ENCODE results near the gene RADIL. TPM values are rescaled to one million over a fixed set of nuclear protein-coding genes. Genes with fewer than 3 reads are reported as not detected.
A peak's percentile ranks its signal among the peaks of the same experiment; 100 is the strongest.

The RADIL gene
- total RNA-seq, 2 donors from 2014 or later, result 7.7 to 16.0 TPM

DNA sequence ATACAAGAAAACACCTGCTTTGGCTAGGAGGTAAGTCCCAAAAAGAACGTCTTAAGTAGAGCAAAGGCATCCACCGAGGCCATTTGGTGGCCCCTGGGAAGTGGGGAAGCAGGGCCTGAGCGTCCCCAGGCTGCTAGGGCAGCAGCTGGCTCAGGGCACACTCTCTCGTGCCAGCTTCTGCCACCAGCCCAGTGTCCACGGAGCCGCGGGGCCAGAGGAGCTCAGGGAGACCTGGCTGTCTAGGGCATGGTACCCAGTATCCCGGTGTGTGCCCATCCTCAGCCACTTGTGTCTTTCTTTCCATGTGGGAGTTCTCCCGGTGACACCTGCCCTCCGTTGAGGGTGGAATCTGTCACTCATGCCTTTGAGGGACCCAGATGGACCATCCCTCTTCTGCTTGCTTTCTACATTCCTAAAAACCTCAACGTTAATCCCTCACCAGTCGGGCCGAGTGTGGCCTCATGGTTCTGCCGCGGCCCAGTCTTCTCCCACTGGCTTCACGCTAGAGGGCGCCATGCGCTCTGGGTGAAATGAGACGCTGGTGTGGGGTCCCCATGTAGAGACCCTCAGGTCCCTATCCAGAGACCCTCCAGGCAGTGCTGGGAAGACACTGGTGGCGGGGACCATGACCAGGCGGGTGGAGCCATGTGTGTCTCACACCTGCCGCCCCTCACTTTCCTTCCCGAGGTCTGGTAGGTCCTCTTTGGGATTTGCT, 117.6 kb downstream of the RADIL start:
- no peak overlapping the region for H3K4me3 ChIP-seq
- H3K36me3 ChIP-seq, result peaks cover 55% of the 10 kb centered on the region
- DNase-seq (ENCODE audit: low spot score), result no peak
- peaks cover 0 to 19% of the 10 kb centered on the region in 2 donors for H3K4me1 ChIP-seq
- TF ChIP-seq, protein P1, sequence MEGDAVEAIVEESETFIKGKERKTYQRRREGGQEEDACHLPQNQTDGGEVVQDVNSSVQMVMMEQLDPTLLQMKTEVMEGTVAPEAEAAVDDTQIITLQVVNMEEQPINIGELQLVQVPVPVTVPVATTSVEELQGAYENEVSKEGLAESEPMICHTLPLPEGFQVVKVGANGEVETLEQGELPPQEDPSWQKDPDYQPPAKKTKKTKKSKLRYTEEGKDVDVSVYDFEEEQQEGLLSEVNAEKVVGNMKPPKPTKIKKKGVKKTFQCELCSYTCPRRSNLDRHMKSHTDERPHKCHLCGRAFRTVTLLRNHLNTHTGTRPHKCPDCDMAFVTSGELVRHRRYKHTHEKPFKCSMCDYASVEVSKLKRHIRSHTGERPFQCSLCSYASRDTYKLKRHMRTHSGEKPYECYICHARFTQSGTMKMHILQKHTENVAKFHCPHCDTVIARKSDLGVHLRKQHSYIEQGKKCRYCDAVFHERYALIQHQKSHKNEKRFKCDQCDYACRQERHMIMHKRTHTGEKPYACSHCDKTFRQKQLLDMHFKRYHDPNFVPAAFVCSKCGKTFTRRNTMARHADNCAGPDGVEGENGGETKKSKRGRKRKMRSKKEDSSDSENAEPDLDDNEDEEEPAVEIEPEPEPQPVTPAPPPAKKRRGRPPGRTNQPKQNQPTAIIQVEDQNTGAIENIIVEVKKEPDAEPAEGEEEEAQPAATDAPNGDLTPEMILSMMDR (IDR thresholded peaks at IDR 0.05), result peak in 1 of 2 donors; percentile 28
- H3K9me3 ChIP-seq, result no peaks in the 10 kb centered on the region
- no peak overlapping the region for H3K27ac ChIP-seq
- H3K27me3 ChIP-seq, result no peaks in the 10 kb centered on the region

DNA sequence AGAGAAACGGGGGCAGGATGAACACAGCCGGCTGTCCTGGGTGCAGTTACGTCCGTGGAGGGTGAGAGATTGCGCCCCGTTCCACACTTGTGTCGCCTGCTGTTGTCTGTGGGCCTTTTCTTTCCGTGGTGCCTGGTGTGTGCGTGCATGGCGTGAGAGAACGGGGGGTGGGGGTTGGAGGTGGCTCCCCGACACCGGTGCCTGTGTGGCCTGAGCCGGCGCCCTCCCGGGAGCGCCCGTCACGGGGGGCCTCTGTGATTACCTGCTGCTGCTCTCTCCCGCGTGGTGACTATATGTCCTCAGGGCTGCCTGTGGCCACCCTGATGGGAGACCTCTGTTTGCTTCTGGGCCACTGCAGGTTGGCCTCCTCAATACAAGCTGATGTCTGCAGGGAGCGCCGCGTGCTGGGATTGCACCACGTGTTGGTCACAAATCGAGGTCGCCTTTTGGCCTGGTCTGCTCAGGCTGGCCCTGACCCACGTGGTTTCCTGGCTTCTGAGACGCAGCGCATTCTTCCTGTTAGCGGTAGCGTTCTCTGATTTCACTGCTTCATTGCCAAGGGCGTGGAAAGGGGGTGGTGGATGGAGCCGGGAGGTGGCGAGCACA, 119.0 kb downstream of the RADIL start:
- Histone ChIP-seq H3K27ac (no peak overlapping the region), H3K4me1 (peaks cover 0 to 9% of the 10 kb centered on the region in 2 donors), H3K27me3 (no peaks in the 10 kb centered on the region), H3K36me3 (peaks cover 70% of the 10 kb centered on the region), H3K9me3 (no peaks in the 10 kb centered on the region), H3K4me3 (no peak overlapping the region)
- no peak for DNase-seq (ENCODE audit: low spot score)
- TF ChIP-seq, protein P1 (IDR thresholded peaks at IDR 0.05), result no peak

DNA sequence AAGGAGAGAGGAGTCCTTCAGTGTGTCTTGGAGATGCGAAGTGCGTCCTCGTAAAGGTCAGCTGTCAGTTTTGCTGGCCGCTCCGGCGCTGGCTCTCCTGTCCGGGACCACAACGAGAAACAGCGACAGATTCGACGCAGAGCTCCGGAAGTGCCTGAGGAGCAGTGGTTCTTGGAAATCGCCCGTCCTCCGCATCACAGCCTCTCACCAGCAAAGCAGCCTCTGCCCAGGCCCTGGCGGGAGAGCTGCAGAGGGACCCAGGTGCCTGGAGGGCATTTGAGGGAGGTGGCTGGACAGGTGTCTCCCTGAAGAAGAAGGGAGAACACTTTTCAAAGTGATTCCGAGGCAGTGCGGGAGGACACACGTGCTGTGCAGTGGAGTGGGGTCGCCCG, 119.7 kb downstream of the RADIL start:
- Histone ChIP-seq H3K36me3 (peaks cover 77% of the 10 kb centered on the region), H3K4me1 (peaks cover 0 to 2% of the 10 kb centered on the region in 2 donors), H3K27ac (no peak overlapping the region), H3K4me3 (no peak overlapping the region), H3K27me3 (no peaks in the 10 kb centered on the region), H3K9me3 (no peaks in the 10 kb centered on the region)
- TF ChIP-seq, protein P1 (IDR thresholded peaks at IDR 0.05), result no peak
- no peak for DNase-seq (ENCODE audit: low spot score)

DNA sequence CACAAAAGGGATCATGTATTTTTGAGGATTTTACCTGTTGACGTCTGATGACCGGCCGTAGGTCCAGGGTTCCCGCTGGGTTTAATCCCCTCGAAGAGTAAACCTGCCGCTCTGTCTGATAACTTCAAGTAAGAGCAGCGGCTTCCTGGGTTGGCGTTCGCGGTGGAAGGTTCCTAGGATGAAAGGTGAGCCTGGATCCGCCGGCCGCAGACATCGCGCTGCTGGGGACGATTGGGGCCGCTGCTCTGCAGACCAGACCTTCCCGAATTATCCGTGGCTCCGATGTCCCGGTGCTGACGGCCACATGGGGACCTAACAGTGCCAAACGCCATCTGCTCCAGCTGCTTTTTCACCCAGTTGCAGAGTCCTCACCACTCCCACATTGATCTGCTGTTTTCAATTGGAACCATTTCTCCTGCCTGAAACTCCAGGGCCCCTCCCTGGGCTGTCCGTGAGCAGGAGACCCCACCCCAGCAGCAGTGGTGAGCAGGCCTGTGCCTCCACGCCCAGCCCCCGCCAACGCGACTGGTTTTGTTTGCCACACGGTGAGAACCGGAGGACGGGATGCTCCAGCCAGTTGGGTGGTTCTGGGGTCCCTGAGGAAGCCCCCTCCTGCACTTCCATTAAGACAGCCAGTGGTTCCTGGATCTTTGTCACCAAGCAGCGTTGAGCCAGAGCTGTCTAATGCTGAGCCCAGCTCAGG, 120.3 kb downstream of the RADIL start:
- no peaks in the 10 kb centered on the region for H3K27me3 ChIP-seq
- H3K27ac ChIP-seq, result no peak overlapping the region
- TF ChIP-seq, protein P1 (IDR thresholded peaks at IDR 0.05), result no peak
- no peak for DNase-seq (ENCODE audit: low spot score)
- peaks cover 81% of the 10 kb centered on the region for H3K36me3 ChIP-seq
- no peak overlapping the region for H3K4me3 ChIP-seq
- H3K4me1 ChIP-seq, result no peaks in the 10 kb centered on the region
- H3K9me3 ChIP-seq, result no peaks in the 10 kb centered on the region

DNA sequence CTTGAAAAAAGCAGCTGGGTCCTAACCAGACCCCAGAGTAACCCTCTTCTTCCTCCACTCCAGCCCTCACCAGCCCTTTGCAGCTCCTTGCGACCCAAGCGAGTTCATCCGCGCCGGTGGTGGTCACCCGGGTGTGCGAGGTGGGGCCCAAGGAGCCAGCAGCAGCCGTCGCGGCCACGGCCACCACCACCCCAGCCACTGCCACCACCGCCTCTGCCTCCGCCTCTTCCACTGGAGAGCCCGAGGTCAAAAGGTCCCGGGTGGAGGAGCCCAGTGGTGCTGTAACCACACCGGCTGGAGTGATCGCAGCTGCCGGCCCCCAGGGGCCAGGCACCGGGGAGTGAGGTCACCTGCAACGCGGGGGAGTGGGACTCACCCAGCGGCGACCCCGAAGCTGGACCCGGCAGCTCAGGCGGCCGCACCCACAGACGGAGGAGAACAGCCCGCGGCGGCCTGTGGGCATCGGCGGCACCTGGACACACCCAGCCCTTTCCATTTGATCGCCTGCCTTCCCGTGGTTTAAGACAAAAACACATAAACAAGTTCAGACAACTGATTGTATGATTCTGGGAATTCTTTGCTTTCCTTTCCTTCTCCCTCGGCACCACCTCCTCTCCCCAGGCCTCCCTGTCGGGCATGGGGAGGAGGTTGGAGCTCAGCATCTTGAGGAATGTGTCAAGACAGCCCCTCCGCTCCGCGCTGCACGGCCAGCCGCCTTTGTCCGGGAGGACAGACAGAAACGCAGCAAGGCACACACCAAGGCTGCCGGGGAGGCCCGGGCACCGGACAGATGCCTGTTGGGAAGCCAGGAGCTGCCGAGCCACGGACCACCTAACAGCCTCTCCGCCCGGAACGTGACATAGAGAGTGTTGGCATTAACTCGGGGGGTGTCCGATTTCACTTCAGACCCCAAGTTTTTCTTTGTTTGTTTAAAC, 121.1 kb downstream of the RADIL start:
- peaks cover 84% of the 10 kb centered on the region for H3K36me3 ChIP-seq
- H3K4me3 ChIP-seq, result no peak overlapping the region
- no peak overlapping the region for H3K27ac ChIP-seq
- no peak for DNase-seq (ENCODE audit: low spot score)
- no peaks in the 10 kb centered on the region for H3K9me3 ChIP-seq
- no peaks in the 10 kb centered on the region for H3K4me1 ChIP-seq
- H3K27me3 ChIP-seq, result no peaks in the 10 kb centered on the region
- TF ChIP-seq, protein P1 (IDR thresholded peaks at IDR 0.05), result no peak

Measured in right atrium auricular region (tissue), 2 donors.